ENCODE results near the gene CDC42EP3. TPM values are rescaled to one million over a fixed set of nuclear protein-coding genes. Genes with fewer than 3 reads are reported as not detected.

Gene CDC42EP3
- total RNA-seq, 1 donor from 2014 or later = 32.9 TPM

- Mint-ChIP-seq H3K27ac (ENCODE audit: unreplicated experiment) (no peak overlapping the region), H3K4me3 (ENCODE audit: unreplicated experiment) (no peak overlapping the region), H3K4me1 (ENCODE audit: low read depth, unreplicated experiment) (peaks cover 3% of the 10 kb centered on the region), H3K27me3 (ENCODE audit: unreplicated experiment) (no peaks in the 10 kb centered on the region), H3K9me3 (ENCODE audit: unreplicated experiment) (peaks cover 2% of the 10 kb centered on the region), H3K36me3 (ENCODE audit: unreplicated experiment) (peaks cover 5% of the 10 kb centered on the region)
- TF ChIP-seq CTCF (IDR thresholded peaks at IDR 0.05; ENCODE audit: partially characterized antibody, unreplicated experiment) = no peak
- DNase-seq = no peak
Observed at GRCh38 chr2:37614061-37614738, 57.2 kb downstream of the CDC42EP3 start.

GRCh38 chr2:37612382-37612781 is 59.1 kb downstream of the CDC42EP3 start:
- H3K4me1 Mint-ChIP-seq (ENCODE audit: low read depth, unreplicated experiment) = peaks cover 3% of the 10 kb centered on the region
- no peak for TF ChIP-seq CTCF (IDR thresholded peaks at IDR 0.05; ENCODE audit: partially characterized antibody, unreplicated experiment)
- no peak for DNase-seq
- no peaks in the 10 kb centered on the region for H3K27me3 Mint-ChIP-seq (ENCODE audit: unreplicated experiment)
- peaks cover 2% of the 10 kb centered on the region for H3K9me3 Mint-ChIP-seq (ENCODE audit: unreplicated experiment)
- H3K27ac Mint-ChIP-seq (ENCODE audit: unreplicated experiment) = no peak overlapping the region
- H3K4me3 Mint-ChIP-seq (ENCODE audit: unreplicated experiment) = no peak overlapping the region
- peaks cover 5% of the 10 kb centered on the region for H3K36me3 Mint-ChIP-seq (ENCODE audit: unreplicated experiment)

GRCh38 chr2:37610638-37611289 is 60.7 kb downstream of the CDC42EP3 start:
- H3K4me1 Mint-ChIP-seq (ENCODE audit: low read depth, unreplicated experiment) = peaks cover 3% of the 10 kb centered on the region
- peaks cover 5% of the 10 kb centered on the region for H3K36me3 Mint-ChIP-seq (ENCODE audit: unreplicated experiment)
- TF ChIP-seq CTCF (IDR thresholded peaks at IDR 0.05; ENCODE audit: partially characterized antibody, unreplicated experiment) = no peak
- H3K9me3 Mint-ChIP-seq (ENCODE audit: unreplicated experiment) = no peaks in the 10 kb centered on the region
- no peak for DNase-seq
- H3K4me3 Mint-ChIP-seq (ENCODE audit: unreplicated experiment) = no peak overlapping the region
- no peaks in the 10 kb centered on the region for H3K27me3 Mint-ChIP-seq (ENCODE audit: unreplicated experiment)
- H3K27ac Mint-ChIP-seq (ENCODE audit: unreplicated experiment) = no peak overlapping the region

- H3K27me3 Mint-ChIP-seq (ENCODE audit: unreplicated experiment) = no peaks in the 10 kb centered on the region
- H3K9me3 Mint-ChIP-seq (ENCODE audit: unreplicated experiment) = no peaks in the 10 kb centered on the region
- peaks cover 3% of the 10 kb centered on the region for H3K4me1 Mint-ChIP-seq (ENCODE audit: low read depth, unreplicated experiment)
- DNase-seq = no peak
- no peak overlapping the region for H3K4me3 Mint-ChIP-seq (ENCODE audit: unreplicated experiment)
- no peak overlapping the region for H3K27ac Mint-ChIP-seq (ENCODE audit: unreplicated experiment)
- peaks cover 1% of the 10 kb centered on the region for H3K36me3 Mint-ChIP-seq (ENCODE audit: unreplicated experiment)
- no peak for TF ChIP-seq CTCF (IDR thresholded peaks at IDR 0.05; ENCODE audit: partially characterized antibody, unreplicated experiment)
Observed at GRCh38 chr2:37609782-37610181, 61.7 kb downstream of the CDC42EP3 start.

- no peak for TF ChIP-seq CTCF (IDR thresholded peaks at IDR 0.05; ENCODE audit: partially characterized antibody, unreplicated experiment)
- Mint-ChIP-seq H3K36me3 (ENCODE audit: unreplicated experiment) (no peaks in the 10 kb centered on the region), H3K27ac (ENCODE audit: unreplicated experiment) (no peak overlapping the region), H3K27me3 (ENCODE audit: unreplicated experiment) (no peaks in the 10 kb centered on the region), H3K9me3 (ENCODE audit: unreplicated experiment) (no peaks in the 10 kb centered on the region), H3K4me1 (ENCODE audit: low read depth, unreplicated experiment) (no peaks in the 10 kb centered on the region), H3K4me3 (ENCODE audit: unreplicated experiment) (no peak overlapping the region)
- DNase-seq = no peak
Observed at GRCh38 chr2:37604716-37605115, 66.7 kb downstream of the CDC42EP3 start.

Data from glutamatergic neuron (in vitro differentiated cells).